COLO668 (cell line): ENCODE measurements around the gene IL1RAPL2.
"Not testable (repeated sequence)": the region's sequence is repeated elsewhere in the genome, so short reads cannot be mapped to it uniquely, and the experiment has no call there.

Source experiments
- DNase-seq: peaks from one replicate; lab custom pipeline; 2025; ENCODE audit not compliant: unreplicated experiment; lab: John Stamatoyannopoulos, UW

Gene IL1RAPL2

GRCh38 chrX:105759598-105759997, 1193.6 kb downstream of the IL1RAPL2 start:
- DNase-seq, result no peak

DNA sequence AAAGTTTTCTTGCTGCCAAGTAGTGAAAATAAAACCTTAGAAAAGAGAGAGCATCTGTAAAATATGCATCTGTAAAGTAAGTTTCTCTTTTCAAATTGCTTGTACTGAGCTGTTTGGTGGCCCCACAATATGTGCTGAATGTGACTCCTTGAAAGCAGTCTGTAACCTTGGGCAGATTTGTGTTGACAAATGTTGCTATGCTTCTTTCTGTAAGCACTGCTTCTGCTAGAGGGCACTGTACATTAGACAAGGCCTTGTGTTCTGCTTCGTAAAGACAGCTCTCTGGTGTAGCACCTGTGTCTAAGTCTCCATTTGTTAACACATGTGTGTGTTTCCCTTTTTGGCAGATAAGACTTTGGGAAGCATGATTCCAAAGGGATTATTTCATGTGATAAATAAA, 1199.7 kb downstream of the IL1RAPL2 start:
- DNase-seq, result no peak

- DNase-seq, result no peak
These were observed 1207.8 kb downstream of the IL1RAPL2 start for GRCh38 chrX:105773801-105774200.

GRCh38 chrX:105775679-105776078, 1209.7 kb downstream of the IL1RAPL2 start:
- no peak for DNase-seq

DNA sequence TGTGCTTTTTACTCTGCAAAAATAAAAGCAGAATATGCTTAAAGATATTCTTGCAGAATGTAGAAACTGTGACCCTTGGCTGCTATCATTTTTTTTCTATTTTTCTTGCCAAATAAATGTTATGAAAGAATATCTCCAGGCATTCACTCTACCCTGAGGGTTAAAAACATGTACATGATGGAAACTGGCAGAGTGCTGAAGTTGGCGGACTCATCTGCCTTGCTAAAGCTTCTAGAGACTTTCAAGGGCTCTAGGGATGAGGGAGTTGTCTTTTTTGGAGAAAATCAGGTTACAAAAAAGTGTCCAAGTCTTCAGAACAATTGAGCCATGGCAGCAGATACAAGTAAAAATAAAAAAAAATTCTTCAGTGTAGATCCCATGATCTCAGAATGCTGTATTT, 1215.8 kb downstream of the IL1RAPL2 start:
- no peak for DNase-seq

- DNase-seq, result not testable (repeated sequence)
These were observed 1230.9 kb downstream of the IL1RAPL2 start for GRCh38 chrX:105796877-105797276.

GRCh38 chrX:105803891-105804290, 1237.9 kb downstream of the IL1RAPL2 start:
- DNase-seq, result no peak

GRCh38 chrX:105805655-105806054, 1239.7 kb downstream of the IL1RAPL2 start:
- not testable (repeated sequence) for DNase-seq

DNA sequence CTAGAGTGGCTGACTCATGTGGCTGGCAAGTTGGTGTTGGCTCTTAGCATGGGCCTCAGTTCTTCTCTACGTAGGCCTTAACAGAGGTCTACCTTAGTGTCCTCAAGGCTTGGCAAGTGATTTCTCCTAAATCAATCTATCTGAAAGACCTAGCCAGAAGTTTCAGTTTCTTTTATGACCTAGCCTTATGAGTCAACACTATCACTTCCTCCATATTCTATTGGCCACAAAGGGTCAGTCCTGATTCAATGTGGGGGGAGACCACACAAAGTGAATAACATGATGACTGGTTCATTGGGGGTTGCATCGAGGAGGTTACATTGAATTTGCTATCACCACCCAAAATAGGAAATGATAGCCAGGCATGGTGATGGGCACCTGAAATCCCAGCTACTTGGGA, 1250.5 kb downstream of the IL1RAPL2 start:
- no peak for DNase-seq
